ENCODE results near the gene CREM. TPM values are rescaled to one million over a fixed set of nuclear protein-coding genes. Genes with fewer than 3 reads are reported as not detected.
A peak's percentile ranks its signal among the peaks of the same experiment; 100 is the strongest.

Gene CREM
- total and polyA plus RNA-seq, 2 of the 8 experiments (the other 6 are each of a cell fraction or from before 2014, with no cell fraction given) = 18.7 to 21.9 TPM

DNA sequence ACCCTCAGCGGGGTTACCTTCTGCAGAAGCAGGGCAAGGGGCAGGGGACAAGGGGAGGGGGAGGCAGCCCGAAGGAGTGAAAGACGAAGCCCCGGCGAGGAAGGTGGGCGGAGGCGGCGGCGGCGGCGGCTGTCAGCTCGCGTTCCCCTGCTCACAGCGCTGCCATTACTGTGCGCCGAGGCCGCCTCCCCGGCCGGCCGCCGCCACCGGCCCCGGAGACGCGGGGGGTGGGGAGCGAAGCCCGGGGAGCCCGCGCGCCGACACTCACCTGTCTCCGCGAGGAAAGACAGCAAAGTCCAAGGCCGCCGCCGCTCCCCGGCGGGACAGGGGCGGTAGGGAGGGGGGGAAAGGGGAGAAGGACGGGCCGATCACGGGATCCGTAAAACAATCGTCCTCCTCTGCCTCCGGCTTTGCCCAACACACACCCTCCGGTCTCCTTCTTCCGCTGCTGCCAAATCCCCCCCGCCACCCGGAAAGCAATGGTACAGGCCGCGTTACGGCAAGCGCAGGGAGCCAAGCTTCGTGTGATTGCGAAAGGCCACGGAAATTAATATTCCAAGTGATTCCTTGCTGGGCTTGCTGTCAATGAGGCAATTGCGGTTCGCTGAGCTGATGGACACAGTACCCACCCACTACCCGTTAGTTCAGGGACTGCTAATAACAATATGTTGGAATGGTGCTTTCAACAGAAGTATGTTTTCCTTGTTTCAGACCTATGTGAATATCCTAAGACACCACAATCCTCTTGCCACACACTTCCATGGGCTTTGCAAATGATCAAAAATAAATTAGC is 36.3 kb upstream of the CREM start, which contains the start of gene CUL2 (continued):
- TF ChIP-seq SIN3A (conservative IDR thresholded peaks at IDR 0.05 in 1 of 2, IDR thresholded peaks at IDR 0.05 in 1 of 2; ENCODE audit: low read depth in 1 of 2, low read length in 2 of 2) (no peak; a peak in 1 of 4 replicates), EP300 (IDR thresholded peaks at IDR 0.05; ENCODE audit: borderline replicate concordance in 1 of 2, low read depth in 2 of 2, low read length in 2 of 2) (peak in 1 of 2 experiments; percentile 96; a peak in 2 of 3 replicates), TAF1 (IDR thresholded peaks at IDR 0.05; ENCODE audit: low read depth, low read length) (peak; percentile 58; the same call in 1 of the 2 replicates), ASH2L (IDR thresholded peaks at IDR 0.05; ENCODE audit: low read length) (peak; percentile 100), POU5F1 (IDR thresholded peaks at IDR 0.05; ENCODE audit: low read depth, low read length) (0 out of 2 replicates have a peak, but pooled peaks have one; percentile 36), RBBP5 (IDR thresholded peaks at IDR 0.05; ENCODE audit: borderline replicate concordance, low read depth, low read length) (peak; percentile 95), BCL11A (IDR thresholded peaks at IDR 0.05; ENCODE audit: low read depth in 2 of 2, low read length in 2 of 2) (no peak), SIRT6 (IDR thresholded peaks at IDR 0.05; ENCODE audit: low read length) (no peak), POLR2AphosphoS5 (IDR thresholded peaks at IDR 0.05; ENCODE audit: low read depth, low read length) (peak; percentile 45; the same call in 1 of the 2 replicates), SP1 (IDR thresholded peaks at IDR 0.05; ENCODE audit: low read depth, low read length) (0 out of 2 replicates have a peak, but pooled peaks have one; percentile 34), RXRA (IDR thresholded peaks at IDR 0.05; ENCODE audit: insufficient read depth, low read depth, low read length) (no peak), HDAC2 (IDR thresholded peaks at IDR 0.05; ENCODE audit: borderline replicate concordance in 1 of 2, low read depth in 2 of 2, low read length in 2 of 2) (no peak), CEBPB (IDR thresholded peaks at IDR 0.05; ENCODE audit: low read depth, low read length) (peak; percentile 98), CTBP2 (IDR thresholded peaks at IDR 0.05; ENCODE audit: borderline replicate concordance, insufficient read depth, insufficient read length, low read length) (no peak), RNF2 (IDR thresholded peaks at IDR 0.05; ENCODE audit: borderline replicate concordance, low read depth, low read length, missing control alignments, poor library complexity, severe bottlenecking) (no peak), KDM4A (IDR thresholded peaks at IDR 0.05; ENCODE audit: low read depth, low read length, severe bottlenecking) (peak; percentile 88), POLR2A (IDR thresholded peaks at IDR 0.05; ENCODE audit: control extremely low read depth in 1 of 2, low read depth in 2 of 2, low read length in 2 of 2) (no peak)
